Kidney (tissue), 14 donors: Measurements from ENCODE around the gene GRIK3. TPM values are rescaled to one million over a fixed set of nuclear protein-coding genes. Genes with fewer than 3 reads are reported as not detected.

Experiments used
- DNase-seq, 5 donors: peaks; one replicate each; pipeline ENCODE4 v3.0.0-alpha.2; 2013 to 2020
- FAIRE-seq: peaks from 2 replicates; lab custom pipeline; 2012; peaks lifted over from hg19 to GRCh38; lab: Jason Lieb, UNC
- H3K27ac ChIP-seq, 2 donors: one replicate each; pipeline ENCODE4 v1.7.0; 2013; ENCODE audit warnings: low read depth in 2 of 2, low read length in 2 of 2, inconsistent platforms in 1 of 2
- H3K27me3 ChIP-seq: one replicate; pipeline ENCODE4 v1.7.1; 2013; ENCODE audit warnings: low read length, inconsistent platforms; ENCODE audit not compliant: control insufficient read depth, insufficient read depth
- H3K36me3 ChIP-seq, 3 donors: one replicate each; pipeline versions ENCODE4 v1.7.0 to v1.7.1; 2013; ENCODE audit warnings: low read length in 3 of 3, control low read depth in 1 of 3, inconsistent platforms in 1 of 3; ENCODE audit not compliant: insufficient read depth in 3 of 3, control insufficient read depth in 2 of 3
- H3K4me1 ChIP-seq, 3 donors: one replicate each; pipeline versions ENCODE4 v1.7.0 to v1.7.1; 2013; ENCODE audit warnings: low read length in 3 of 3, inconsistent platforms in 1 of 3, low read depth in 1 of 3; ENCODE audit not compliant: control insufficient read depth in 2 of 3, insufficient read depth in 2 of 3
- H3K4me3 ChIP-seq, 3 donors: one replicate each; pipeline versions ENCODE4 v1.7.0 to v1.8.1; 2013; ENCODE audit warnings: low read length in 3 of 3, control low read depth in 1 of 3, inconsistent platforms in 1 of 3
- H3K9ac ChIP-seq, 3 donors: one replicate each; pipeline versions ENCODE4 v1.7.0 to v1.7.1; 2013; ENCODE audit warnings: low read length in 3 of 3, control low read depth in 1 of 3, inconsistent platforms in 1 of 3
- H3K9me3 ChIP-seq, 3 donors: one replicate each; pipeline versions ENCODE4 v1.7.0 to v1.7.1; 2013; ENCODE audit warnings: low read length in 3 of 3, control low read depth in 1 of 3, inconsistent platforms in 1 of 3; ENCODE audit not compliant: control insufficient read depth in 2 of 3, insufficient read depth in 1 of 3
- CTCF ChIP-seq: IDR thresholded peaks from 3 replicates; pipeline ENCODE4 v1.5.1; 2012; ENCODE audit warnings: mild to moderate bottlenecking, moderate library complexity, borderline replicate concordance; ENCODE audit not compliant: insufficient read depth; ENCODE audit errors: extremely low read depth
- intact Hi-C: fragments of 100-400 bp; cut with DNase I; formaldehyde crosslinking; loops from one replicate; pipeline ENCODE4 v1.11.1; 2022
- polyA plus RNA-seq: library from polyadenylated mRNA; stranded (reverse); fragments of 350-450 nt; fragmentation: Illumina TruSeq; extraction: RNeasy Lipid Tissue Mini Kit (QIAGEN cat#74804); gene quantifications from one replicate; pipeline ENCODE4 v1.2.3, GENCODE V29; 2014; ENCODE audit warnings: low read depth, low replicate concordance; ENCODE audit not compliant: insufficient read depth
- total RNA-seq: library from RNA; stranded (reverse); fragmentation: NEBNext Ultra II Directional; extraction: Animal tissue kit (Norgen Biotek cat#: 25700); gene quantifications from one replicate; pipeline ENCODE4 v1.2.1, GENCODE V29; 2021
- donor health status: control.
- donor health status: control.
- donor health status: control.
- donor health status: control.
- donor health status: control.
- donor health status: DM: yes; HTN: yes; CAD: no.
- donor health status: Normal renal cell carcinoma (clear cell type).

Gene GRIK3
- total and polyA plus RNA-seq, 2 donors from 2014 or later = 0.06 to 0.38 TPM

GRCh38 chr1:36802018-36802417 is 232.3 kb downstream of the GRIK3 start:
- FAIRE-seq = no peak
- no peak for TF ChIP-seq CTCF
- intact Hi-C loops = no loop called here

GRCh38 chr1:36797761-36798160 is 236.6 kb downstream of the GRIK3 start:
- no peaks in the 10 kb centered on the region for H3K9me3 ChIP-seq
- DNase-seq = peak in 1 of 5 donors; percentile 32
- H3K4me3 ChIP-seq = no peak overlapping the region
- no peak overlapping the region for H3K9ac ChIP-seq
- no peak for TF ChIP-seq CTCF
- H3K27ac ChIP-seq = no peak overlapping the region
- H3K4me1 ChIP-seq = no peaks in the 10 kb centered on the region
- H3K36me3 ChIP-seq = no peaks in the 10 kb centered on the region
- intact Hi-C loops = no loop called here
- FAIRE-seq = no peak
- H3K27me3 ChIP-seq = no peaks in the 10 kb centered on the region

More at GRCh38 chr1:36802018-36802417, 232.3 kb downstream of the GRIK3 start:
- Histone ChIP-seq H3K4me3 (no peak overlapping the region), H3K9me3 (no peaks in the 10 kb centered on the region), H3K36me3 (no peaks in the 10 kb centered on the region), H3K9ac (no peak overlapping the region), H3K27ac (no peak overlapping the region), H3K4me1 (no peaks in the 10 kb centered on the region), H3K27me3 (no peaks in the 10 kb centered on the region)
- DNase-seq = no peak

GRCh38 chr1:36796733-36797132 is 237.6 kb downstream of the GRIK3 start:
- H3K27ac ChIP-seq = no peak overlapping the region
- intact Hi-C loops = no loop called here
- no peak overlapping the region for H3K4me3 ChIP-seq
- no peaks in the 10 kb centered on the region for H3K9me3 ChIP-seq
- H3K4me1 ChIP-seq = no peaks in the 10 kb centered on the region
- H3K9ac ChIP-seq = no peak overlapping the region
- no peaks in the 10 kb centered on the region for H3K36me3 ChIP-seq
- DNase-seq (peak in 1 of 5 donors; percentile 26), FAIRE-seq (no peak)
- TF ChIP-seq CTCF = no peak
- H3K27me3 ChIP-seq = no peaks in the 10 kb centered on the region

- Histone ChIP-seq H3K4me1 (no peaks in the 10 kb centered on the region), H3K27me3 (no peaks in the 10 kb centered on the region), H3K9ac (no peak overlapping the region), H3K4me3 (no peak overlapping the region), H3K36me3 (no peaks in the 10 kb centered on the region), H3K9me3 (no peaks in the 10 kb centered on the region), H3K27ac (no peak overlapping the region)
- DNase-seq (peak in 1 of 5 donors; percentile 43), FAIRE-seq (no peak)
- TF ChIP-seq CTCF = no peak
- intact Hi-C loops = no loop called here
Observed at GRCh38 chr1:36796106-36796590, 238.2 kb downstream of the GRIK3 start.
